Measurements from ENCODE around the gene DUSP9.

DUSP9 gene

DNA sequence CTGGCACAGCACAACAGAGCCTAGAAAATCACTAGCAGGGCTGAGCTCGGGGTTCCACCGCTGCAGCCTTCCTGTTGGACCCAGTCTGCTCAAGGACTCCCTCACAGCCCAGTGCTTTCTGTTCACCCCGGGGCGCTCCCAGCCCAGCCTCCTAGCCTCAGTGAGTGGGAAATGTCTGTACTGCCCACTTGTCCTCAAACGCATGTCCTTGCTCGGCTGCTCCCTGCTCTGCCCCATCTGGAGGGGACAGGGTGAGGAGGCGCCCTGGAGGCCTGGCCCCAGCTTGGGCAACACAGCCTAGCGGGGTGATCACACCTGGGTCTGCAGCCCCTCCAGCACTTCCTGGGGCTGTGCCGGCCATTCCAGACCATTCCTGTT lies 36.2 kb upstream of the DUSP9 start:
- no peak overlapping the region for H3K4me3 ChIP-seq (replicated peaks; ENCODE audit: insufficient read depth, low read length)
- no peaks in the 10 kb centered on the region for H3K27me3 ChIP-seq (ENCODE audit: insufficient read depth, poor library complexity, severe bottlenecking)
- no peak overlapping the region for H3K27ac ChIP-seq (replicated peaks)
- DNase-seq (ENCODE audit: low read depth in 1 of 2, low spot score in 1 of 2), result no peak
- no peak for TF ChIP-seq SPI1 (IDR thresholded peaks at IDR 0.05; ENCODE audit: borderline replicate concordance, low read depth)
- no peak for TF ChIP-seq POLR2AphosphoS5 (IDR thresholded peaks at IDR 0.05; ENCODE audit: low read depth)
- TF ChIP-seq, protein P1, sequence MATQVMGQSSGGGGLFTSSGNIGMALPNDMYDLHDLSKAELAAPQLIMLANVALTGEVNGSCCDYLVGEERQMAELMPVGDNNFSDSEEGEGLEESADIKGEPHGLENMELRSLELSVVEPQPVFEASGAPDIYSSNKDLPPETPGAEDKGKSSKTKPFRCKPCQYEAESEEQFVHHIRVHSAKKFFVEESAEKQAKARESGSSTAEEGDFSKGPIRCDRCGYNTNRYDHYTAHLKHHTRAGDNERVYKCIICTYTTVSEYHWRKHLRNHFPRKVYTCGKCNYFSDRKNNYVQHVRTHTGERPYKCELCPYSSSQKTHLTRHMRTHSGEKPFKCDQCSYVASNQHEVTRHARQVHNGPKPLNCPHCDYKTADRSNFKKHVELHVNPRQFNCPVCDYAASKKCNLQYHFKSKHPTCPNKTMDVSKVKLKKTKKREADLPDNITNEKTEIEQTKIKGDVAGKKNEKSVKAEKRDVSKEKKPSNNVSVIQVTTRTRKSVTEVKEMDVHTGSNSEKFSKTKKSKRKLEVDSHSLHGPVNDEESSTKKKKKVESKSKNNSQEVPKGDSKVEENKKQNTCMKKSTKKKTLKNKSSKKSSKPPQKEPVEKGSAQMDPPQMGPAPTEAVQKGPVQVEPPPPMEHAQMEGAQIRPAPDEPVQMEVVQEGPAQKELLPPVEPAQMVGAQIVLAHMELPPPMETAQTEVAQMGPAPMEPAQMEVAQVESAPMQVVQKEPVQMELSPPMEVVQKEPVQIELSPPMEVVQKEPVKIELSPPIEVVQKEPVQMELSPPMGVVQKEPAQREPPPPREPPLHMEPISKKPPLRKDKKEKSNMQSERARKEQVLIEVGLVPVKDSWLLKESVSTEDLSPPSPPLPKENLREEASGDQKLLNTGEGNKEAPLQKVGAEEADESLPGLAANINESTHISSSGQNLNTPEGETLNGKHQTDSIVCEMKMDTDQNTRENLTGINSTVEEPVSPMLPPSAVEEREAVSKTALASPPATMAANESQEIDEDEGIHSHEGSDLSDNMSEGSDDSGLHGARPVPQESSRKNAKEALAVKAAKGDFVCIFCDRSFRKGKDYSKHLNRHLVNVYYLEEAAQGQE (IDR thresholded peaks at IDR 0.05; ENCODE audit: insufficient replicate concordance, low read depth), result no peak
- TF ChIP-seq GABPA (IDR thresholded peaks at IDR 0.05; ENCODE audit: low read depth), result no peak
- TF ChIP-seq, protein P2, sequence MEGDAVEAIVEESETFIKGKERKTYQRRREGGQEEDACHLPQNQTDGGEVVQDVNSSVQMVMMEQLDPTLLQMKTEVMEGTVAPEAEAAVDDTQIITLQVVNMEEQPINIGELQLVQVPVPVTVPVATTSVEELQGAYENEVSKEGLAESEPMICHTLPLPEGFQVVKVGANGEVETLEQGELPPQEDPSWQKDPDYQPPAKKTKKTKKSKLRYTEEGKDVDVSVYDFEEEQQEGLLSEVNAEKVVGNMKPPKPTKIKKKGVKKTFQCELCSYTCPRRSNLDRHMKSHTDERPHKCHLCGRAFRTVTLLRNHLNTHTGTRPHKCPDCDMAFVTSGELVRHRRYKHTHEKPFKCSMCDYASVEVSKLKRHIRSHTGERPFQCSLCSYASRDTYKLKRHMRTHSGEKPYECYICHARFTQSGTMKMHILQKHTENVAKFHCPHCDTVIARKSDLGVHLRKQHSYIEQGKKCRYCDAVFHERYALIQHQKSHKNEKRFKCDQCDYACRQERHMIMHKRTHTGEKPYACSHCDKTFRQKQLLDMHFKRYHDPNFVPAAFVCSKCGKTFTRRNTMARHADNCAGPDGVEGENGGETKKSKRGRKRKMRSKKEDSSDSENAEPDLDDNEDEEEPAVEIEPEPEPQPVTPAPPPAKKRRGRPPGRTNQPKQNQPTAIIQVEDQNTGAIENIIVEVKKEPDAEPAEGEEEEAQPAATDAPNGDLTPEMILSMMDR (IDR thresholded peaks at IDR 0.05; ENCODE audit: insufficient read depth, low read length), result no peak

DNA sequence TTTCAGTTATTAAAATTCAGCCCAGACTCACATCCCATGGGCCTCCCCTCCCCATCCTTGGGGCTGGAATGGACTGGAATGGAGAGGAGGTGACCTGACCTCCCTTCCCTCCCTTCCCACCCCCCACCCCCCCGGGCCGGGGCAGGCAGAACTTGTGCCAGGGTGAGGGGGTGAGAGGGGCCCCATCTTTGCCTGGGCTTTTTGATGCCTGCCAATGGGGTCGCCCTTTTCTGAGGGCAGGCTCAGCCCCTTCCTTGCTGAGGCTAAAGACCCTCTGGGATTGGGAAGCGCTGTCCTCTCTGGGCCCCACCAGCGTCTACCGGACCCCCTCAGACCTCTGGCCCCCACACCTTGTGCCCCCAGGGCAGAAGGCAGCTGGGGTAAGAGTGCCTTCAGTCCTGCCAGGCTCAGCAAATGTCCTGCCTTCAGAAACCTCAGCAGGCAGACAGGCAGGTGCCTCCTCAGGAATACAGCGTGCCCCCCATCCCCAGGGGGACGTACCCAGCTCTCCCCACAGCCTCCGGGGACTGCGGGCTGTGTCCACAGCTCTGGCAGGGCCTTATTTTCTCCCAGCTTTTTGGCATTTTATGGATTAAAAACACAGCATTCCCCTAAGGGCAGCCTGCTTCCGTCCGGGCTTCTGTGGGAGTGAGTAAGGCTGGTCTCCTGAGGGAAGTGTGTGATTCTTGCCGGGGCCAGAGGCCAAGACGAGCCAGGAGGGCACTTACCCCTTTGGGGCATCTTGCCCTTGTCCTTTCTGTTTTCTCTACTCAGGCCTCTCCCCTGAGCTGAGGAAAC lies 35.5 kb upstream of the DUSP9 start:
- Histone ChIP-seq H3K4me3 (replicated peaks; ENCODE audit: insufficient read depth, low read length) (no peak overlapping the region), H3K27me3 (ENCODE audit: insufficient read depth, poor library complexity, severe bottlenecking) (no peaks in the 10 kb centered on the region), H3K27ac (replicated peaks) (no peak overlapping the region)
- TF ChIP-seq GABPA (IDR thresholded peaks at IDR 0.05; ENCODE audit: low read depth) (no peak), SPI1 (IDR thresholded peaks at IDR 0.05; ENCODE audit: borderline replicate concordance, low read depth) (no peak), POLR2AphosphoS5 (IDR thresholded peaks at IDR 0.05; ENCODE audit: low read depth) (no peak)
- TF ChIP-seq, protein P2 (IDR thresholded peaks at IDR 0.05; ENCODE audit: insufficient read depth, low read length), result no peak
- TF ChIP-seq, protein P1 (IDR thresholded peaks at IDR 0.05; ENCODE audit: insufficient replicate concordance, low read depth), result no peak
- DNase-seq (ENCODE audit: low read depth in 1 of 2, low spot score in 1 of 2), result no peak

DNA sequence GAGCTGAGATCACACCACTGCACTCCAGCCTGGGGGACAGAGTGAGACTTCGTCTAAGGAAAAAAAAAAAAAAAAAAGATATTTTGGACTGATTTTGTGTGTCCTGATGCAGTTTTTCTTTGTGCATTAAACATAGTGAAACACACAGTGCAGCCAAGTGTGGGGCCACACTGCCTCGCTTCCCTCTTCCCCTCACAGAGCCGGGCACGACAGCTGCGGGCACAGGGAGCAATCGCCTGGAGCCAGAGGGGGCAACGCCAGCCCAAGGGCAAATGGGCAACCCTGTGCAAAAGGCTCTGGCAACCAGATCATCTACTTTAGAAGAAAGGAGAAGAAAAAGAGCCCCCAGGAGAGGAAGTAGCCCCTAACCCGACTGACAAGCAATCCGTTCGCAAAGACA lies 34.6 kb upstream of the DUSP9 start:
- Histone ChIP-seq H3K4me3 (replicated peaks; ENCODE audit: insufficient read depth, low read length) (no peak overlapping the region), H3K27me3 (ENCODE audit: insufficient read depth, poor library complexity, severe bottlenecking) (no peaks in the 10 kb centered on the region), H3K27ac (replicated peaks) (no peak overlapping the region)
- TF ChIP-seq, protein P2 (IDR thresholded peaks at IDR 0.05; ENCODE audit: insufficient read depth, low read length), result no peak
- TF ChIP-seq, protein P1 (IDR thresholded peaks at IDR 0.05; ENCODE audit: insufficient replicate concordance, low read depth), result no peak
- TF ChIP-seq POLR2AphosphoS5 (IDR thresholded peaks at IDR 0.05; ENCODE audit: low read depth), result no peak
- TF ChIP-seq GABPA (IDR thresholded peaks at IDR 0.05; ENCODE audit: low read depth), result no peak
- no peak for TF ChIP-seq SPI1 (IDR thresholded peaks at IDR 0.05; ENCODE audit: borderline replicate concordance, low read depth)
- no peak for DNase-seq (ENCODE audit: low read depth in 1 of 2, low spot score in 1 of 2)

Measured in HL-60 (cell line).